Right renal pelvis (tissue), 4 donors: Measurements from ENCODE around the gene PDE2A. TPM values are rescaled to one million over a fixed set of nuclear protein-coding genes. Genes with fewer than 3 reads are reported as not detected.

ENCODE experiments used
- polyA plus RNA-seq, 4 donors: library from polyadenylated mRNA; unstranded; fragments of 120-200 nt; gene quantifications; one replicate each; pipeline ENCODE4 v1.2.1, GENCODE V29; 2013; ENCODE audit not compliant: insufficient read length in 4 of 4

The PDE2A gene
- polyA plus RNA-seq, 4 donors, result 15.1 to 16.2 (median 15.9) TPM

Other genes with a start within 250 kb of the PDE2A start
- gene CLPB, start 239.9 kb downstream of the PDE2A start, polyA plus RNA-seq, result 10 to 100 TPM; 10.8 to 12.1 (median 11.5) TPM
- 10 to 100 TPM; 62.1 to 85.6 (median 65.4) TPM for gene ARAP1, start 78.0 kb upstream of the PDE2A start, polyA plus RNA-seq
- gene STARD10, start 119.6 kb upstream of the PDE2A start, polyA plus RNA-seq, result 10 to 100 TPM; 69.5 to 92.6 (median 79.9) TPM
- 10 to 100 TPM; 26.6 to 31.3 (median 28.6) TPM for gene ATG16L2, start 140.0 kb upstream of the PDE2A start, polyA plus RNA-seq